ENCODE measurements around the gene CSNK2A2. TPM values are rescaled to one million over a fixed set of nuclear protein-coding genes. Genes with fewer than 3 reads are reported as not detected.

Gene CSNK2A2
- total and polyA plus RNA-seq, 4 donors: 18.6 to 74.7 (median 41.0) TPM

DNA sequence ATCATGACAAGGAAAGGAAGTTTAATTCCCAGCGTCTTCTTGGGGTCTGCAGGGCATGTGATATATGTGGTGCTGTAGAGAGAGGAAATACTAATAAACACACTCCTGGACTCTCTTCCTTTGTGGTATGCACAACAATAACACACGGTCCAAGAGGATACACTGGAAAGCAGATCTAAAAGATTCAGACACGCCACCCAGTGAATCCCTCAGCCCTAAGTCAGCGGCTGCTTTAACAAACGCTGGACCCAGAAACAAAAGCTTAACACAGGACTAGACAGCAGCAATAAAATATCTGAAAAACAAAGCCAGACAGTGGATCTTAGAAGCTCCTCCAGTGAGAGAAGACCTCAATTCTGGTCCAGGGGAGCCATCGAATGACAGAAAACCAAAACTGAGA lies 81.8 kb downstream of the CSNK2A2 start:
- no peak overlapping the region for H3K4me3 ChIP-seq
- peak overlapping the region in 1 of 2 donors; percentile 43 for H3K27ac ChIP-seq (ENCODE audit: low read depth in 1 of 2, low read length in 1 of 2)
- no peak for DNase-seq
- peaks cover 6 to 43% (median 31%) of the 10 kb centered on the region in 4 donors for H3K36me3 ChIP-seq (ENCODE audit: control insufficient read depth in 4 of 4, insufficient read depth in 4 of 4, low read length in 4 of 4)
- ATAC-seq (ENCODE audit: insufficient read depth, low FRiP score): no peak
- H3K4me1 ChIP-seq (ENCODE audit: control insufficient read depth in 5 of 5, insufficient read depth in 5 of 5, low read length in 5 of 5): peaks cover 4 to 40% (median 25%) of the 10 kb centered on the region in 5 donors
- no peak overlapping the region for H3K9ac ChIP-seq (ENCODE audit: insufficient read depth in 1 of 2, low read length in 2 of 2)
- H3K27me3 ChIP-seq (ENCODE audit: control insufficient read depth in 3 of 3, insufficient read depth in 3 of 3, low read length in 2 of 3): no peaks in the 10 kb centered on the region
- H3K9me3 ChIP-seq (ENCODE audit: control insufficient read depth in 4 of 4, insufficient read depth in 3 of 4, low read length in 3 of 4): no peaks in the 10 kb centered on the region
- TF ChIP-seq, protein P1, sequence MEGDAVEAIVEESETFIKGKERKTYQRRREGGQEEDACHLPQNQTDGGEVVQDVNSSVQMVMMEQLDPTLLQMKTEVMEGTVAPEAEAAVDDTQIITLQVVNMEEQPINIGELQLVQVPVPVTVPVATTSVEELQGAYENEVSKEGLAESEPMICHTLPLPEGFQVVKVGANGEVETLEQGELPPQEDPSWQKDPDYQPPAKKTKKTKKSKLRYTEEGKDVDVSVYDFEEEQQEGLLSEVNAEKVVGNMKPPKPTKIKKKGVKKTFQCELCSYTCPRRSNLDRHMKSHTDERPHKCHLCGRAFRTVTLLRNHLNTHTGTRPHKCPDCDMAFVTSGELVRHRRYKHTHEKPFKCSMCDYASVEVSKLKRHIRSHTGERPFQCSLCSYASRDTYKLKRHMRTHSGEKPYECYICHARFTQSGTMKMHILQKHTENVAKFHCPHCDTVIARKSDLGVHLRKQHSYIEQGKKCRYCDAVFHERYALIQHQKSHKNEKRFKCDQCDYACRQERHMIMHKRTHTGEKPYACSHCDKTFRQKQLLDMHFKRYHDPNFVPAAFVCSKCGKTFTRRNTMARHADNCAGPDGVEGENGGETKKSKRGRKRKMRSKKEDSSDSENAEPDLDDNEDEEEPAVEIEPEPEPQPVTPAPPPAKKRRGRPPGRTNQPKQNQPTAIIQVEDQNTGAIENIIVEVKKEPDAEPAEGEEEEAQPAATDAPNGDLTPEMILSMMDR (IDR thresholded peaks at IDR 0.05; ENCODE audit: control extremely low read depth, extremely low read depth): no peak
- WGBS, 2 donors: 62 to 69% methylated on average over 6 of the region's 6 CpGs

DNA sequence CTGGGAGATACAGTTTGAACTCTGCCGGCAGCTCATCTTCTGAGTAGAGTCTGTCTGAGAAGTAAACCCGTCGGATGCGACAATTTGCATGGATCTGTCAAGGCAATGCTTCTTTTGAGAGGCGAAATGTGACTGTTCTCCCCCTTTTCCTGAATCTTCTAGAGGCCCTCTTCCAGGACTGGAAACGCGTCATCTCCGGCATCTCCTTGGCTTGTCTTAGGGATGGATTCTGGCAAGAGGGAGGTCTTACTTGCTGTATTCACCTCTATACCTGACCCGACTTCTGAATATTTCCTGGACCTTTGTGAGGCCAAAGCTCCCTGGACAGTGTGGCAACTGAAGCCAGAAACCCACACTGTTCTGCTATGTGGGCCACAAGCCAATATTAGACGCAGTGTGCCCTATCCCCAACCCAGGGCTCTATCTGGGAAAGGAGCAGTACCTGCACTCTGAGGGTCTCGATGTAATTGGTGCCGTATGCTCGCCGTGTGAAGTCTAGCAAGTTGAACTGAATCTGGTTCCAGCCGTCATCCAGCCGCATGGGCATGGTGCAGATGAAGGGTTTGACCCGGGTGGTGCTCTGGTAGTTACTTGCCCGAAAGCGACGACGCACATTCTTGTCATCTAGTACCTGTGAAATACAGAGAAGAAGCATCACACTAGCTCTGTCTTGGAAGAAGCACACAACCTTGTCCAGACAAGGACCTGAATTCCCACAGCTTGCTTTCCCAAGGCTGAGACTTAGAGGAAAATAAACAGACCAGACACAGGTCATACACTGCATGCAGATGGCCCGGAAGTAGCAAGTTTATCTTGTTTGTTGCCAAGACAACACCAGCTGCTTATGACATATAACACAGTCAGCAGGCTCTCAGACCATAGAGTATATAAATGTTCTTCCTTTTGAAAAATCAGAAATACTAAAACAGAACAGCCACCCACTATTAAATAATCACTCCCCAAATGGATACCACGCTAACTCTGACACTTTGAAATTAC lies 82.8 kb downstream of the CSNK2A2 start:
- no peaks in the 10 kb centered on the region for H3K9me3 ChIP-seq (ENCODE audit: control insufficient read depth in 4 of 4, insufficient read depth in 3 of 4, low read length in 3 of 4)
- H3K9ac ChIP-seq (ENCODE audit: insufficient read depth in 1 of 2, low read length in 2 of 2): no peak overlapping the region
- TF ChIP-seq, protein P1 (IDR thresholded peaks at IDR 0.05; ENCODE audit: control extremely low read depth, extremely low read depth): no peak
- H3K27me3 ChIP-seq (ENCODE audit: control insufficient read depth in 3 of 3, insufficient read depth in 3 of 3, low read length in 2 of 3): no peaks in the 10 kb centered on the region
- H3K27ac ChIP-seq (ENCODE audit: low read depth in 1 of 2, low read length in 1 of 2): peak overlapping the region; percentile 24 to 81
- peaks cover 6 to 43% (median 31%) of the 10 kb centered on the region in 4 donors for H3K36me3 ChIP-seq (ENCODE audit: control insufficient read depth in 4 of 4, insufficient read depth in 4 of 4, low read length in 4 of 4)
- 70 to 84% methylated on average over 23 of the region's 23 CpGs for WGBS, 2 donors
- H3K4me3 ChIP-seq: no peak overlapping the region
- peak in 2 of 3 donors; percentile 57 to 75 for DNase-seq
- H3K4me1 ChIP-seq (ENCODE audit: control insufficient read depth in 5 of 5, insufficient read depth in 5 of 5, low read length in 5 of 5): peaks cover 4 to 35% (median 19%) of the 10 kb centered on the region in 5 donors
- no peak for ATAC-seq (ENCODE audit: insufficient read depth, low FRiP score)

DNA sequence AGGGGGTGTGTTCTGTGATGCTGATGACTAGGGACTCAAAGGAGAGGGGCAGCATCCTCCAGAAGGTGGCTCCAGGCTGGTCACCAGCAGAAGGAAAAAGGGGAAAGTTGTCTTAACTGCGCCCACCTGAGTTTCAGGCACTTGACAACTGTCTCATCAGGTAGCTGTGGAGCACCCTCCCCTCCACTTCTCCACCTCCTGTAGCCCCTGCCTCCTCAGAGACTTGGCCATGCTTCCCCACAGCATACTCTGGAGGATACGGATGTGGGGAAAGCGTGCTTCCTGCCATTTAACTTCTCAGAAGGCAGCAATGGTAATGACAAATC lies 86.6 kb downstream of the CSNK2A2 start:
- H3K9me3 ChIP-seq (ENCODE audit: control insufficient read depth in 4 of 4, insufficient read depth in 3 of 4, low read length in 3 of 4): no peaks in the 10 kb centered on the region
- peaks cover 6 to 37% (median 27%) of the 10 kb centered on the region in 4 donors for H3K36me3 ChIP-seq (ENCODE audit: control insufficient read depth in 4 of 4, insufficient read depth in 4 of 4, low read length in 4 of 4)
- H3K27me3 ChIP-seq (ENCODE audit: control insufficient read depth in 3 of 3, insufficient read depth in 3 of 3, low read length in 2 of 3): no peaks in the 10 kb centered on the region

More for the DNA sequence above, 86.6 kb downstream of the CSNK2A2 start:
- ATAC-seq (ENCODE audit: insufficient read depth, low FRiP score): no peak
- DNase-seq: no peak
- Histone ChIP-seq H3K4me1 (ENCODE audit: control insufficient read depth in 5 of 5, insufficient read depth in 5 of 5, low read length in 5 of 5) (peaks cover 0 to 14% (median 2%) of the 10 kb centered on the region in 5 donors), H3K4me3 (no peak overlapping the region), H3K27ac (ENCODE audit: low read depth in 1 of 2, low read length in 1 of 2) (peak overlapping the region in 1 of 2 donors; percentile 43), H3K9ac (ENCODE audit: insufficient read depth in 1 of 2, low read length in 2 of 2) (no peak overlapping the region)
- 67 to 73% methylated on average over 3 of the region's 3 CpGs for WGBS, 2 donors
- TF ChIP-seq, protein P1 (IDR thresholded peaks at IDR 0.05; ENCODE audit: control extremely low read depth, extremely low read depth): no peak

All from lung (tissue), 12 donors.